GM11168 (cell line): Measurements from ENCODE around the gene APBB2.

Experiments
- in situ Hi-C: fragments of 300-500 bp; cut with MboI; formaldehyde crosslinking; loops from one replicate; pipeline ENCODE4 v1.12.0; 2022; ENCODE audit warnings: low sequenced_read_pairs; ENCODE audit not compliant: unreplicated experiment

Gene APBB2

GRCh38 chr4:41143311-41144039, 70.9 kb downstream of the APBB2 start:
- in situ Hi-C loops = no loop called here

- in situ Hi-C loops = no loop called here
These were observed 71.7 kb downstream of the APBB2 start for GRCh38 chr4:41142376-41143310.

GRCh38 chr4:41141900-41142299, 72.4 kb downstream of the APBB2 start:
- in situ Hi-C loops = no loop called here

DNA sequence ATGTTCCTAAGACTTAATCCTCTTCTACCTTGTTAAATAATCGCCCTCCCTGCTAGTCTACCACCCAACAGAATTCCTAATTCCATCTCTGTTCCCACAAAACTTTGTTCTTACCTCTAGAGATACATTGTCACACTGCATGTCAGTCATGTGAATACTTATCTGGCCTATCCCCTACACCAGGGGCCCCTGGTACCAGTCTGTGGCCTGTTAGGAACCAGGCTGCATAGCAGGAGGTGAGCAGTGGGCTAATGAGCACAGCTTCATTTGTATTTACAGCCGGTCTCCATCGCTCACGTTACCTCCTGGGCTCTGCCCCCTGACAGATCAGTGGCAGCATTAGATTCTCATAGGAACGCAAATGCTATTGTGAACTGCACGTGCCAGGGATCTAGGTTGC, 73.9 kb downstream of the APBB2 start:
- in situ Hi-C loops = no loop called here

GRCh38 chr4:41137879-41138278, 76.5 kb downstream of the APBB2 start:
- in situ Hi-C loops = no loop called here

GRCh38 chr4:41136456-41136855, 77.9 kb downstream of the APBB2 start:
- in situ Hi-C loops = no loop called here

DNA sequence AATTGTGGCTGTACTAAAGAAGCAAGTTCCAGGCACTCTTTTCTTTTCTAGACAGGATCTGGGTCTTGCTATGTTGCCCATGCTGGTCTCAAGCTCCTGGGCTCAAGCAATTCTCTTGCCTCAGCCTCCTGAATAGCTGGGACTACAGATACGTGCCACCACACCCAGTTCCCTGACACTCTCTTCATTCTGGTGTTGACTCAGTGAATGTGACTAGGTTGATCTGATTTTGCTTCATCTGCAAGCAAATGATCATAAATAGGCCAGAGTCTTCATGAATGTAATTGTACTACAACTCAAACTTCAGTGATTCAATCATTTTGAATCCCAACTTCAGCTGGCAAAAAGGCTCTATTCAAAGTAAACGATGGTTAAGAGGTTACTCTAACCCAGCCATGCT, 78.5 kb downstream of the APBB2 start:
- in situ Hi-C loops = no loop called here

- in situ Hi-C loops = no loop called here
These were observed 79.8 kb downstream of the APBB2 start for GRCh38 chr4:41134581-41134980.

GRCh38 chr4:41133454-41134018, 80.8 kb downstream of the APBB2 start:
- in situ Hi-C loops = no loop called here

DNA sequence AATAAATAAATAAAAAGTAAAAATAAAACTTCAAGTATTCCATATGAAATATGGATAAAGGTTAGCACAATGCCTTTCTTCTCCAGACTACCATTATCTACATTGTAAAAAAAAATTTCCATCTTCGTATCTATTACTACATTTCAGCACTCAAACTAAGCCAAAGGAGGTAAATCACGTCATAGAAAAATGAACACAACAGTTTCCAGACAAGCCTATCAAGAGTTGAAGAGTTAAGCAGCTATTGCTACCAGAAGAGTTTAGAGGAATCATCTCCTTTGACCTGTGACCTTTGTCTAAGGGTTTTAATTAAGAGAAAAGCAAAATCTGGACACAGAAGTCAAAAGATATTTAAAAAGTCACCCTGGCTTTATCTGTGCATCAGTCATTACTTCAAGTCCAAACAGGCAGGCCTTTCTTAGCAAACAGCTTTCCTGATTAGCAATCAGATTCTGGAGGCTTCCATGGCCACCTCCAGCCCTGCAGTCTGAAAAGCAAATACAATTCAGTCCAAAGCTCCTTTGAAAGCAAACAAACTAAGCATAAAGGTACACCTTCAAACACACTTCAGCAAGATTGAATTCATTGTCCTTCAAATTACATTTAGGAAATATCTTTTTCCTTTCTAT, 82.2 kb downstream of the APBB2 start:
- in situ Hi-C loops = no loop called here

DNA sequence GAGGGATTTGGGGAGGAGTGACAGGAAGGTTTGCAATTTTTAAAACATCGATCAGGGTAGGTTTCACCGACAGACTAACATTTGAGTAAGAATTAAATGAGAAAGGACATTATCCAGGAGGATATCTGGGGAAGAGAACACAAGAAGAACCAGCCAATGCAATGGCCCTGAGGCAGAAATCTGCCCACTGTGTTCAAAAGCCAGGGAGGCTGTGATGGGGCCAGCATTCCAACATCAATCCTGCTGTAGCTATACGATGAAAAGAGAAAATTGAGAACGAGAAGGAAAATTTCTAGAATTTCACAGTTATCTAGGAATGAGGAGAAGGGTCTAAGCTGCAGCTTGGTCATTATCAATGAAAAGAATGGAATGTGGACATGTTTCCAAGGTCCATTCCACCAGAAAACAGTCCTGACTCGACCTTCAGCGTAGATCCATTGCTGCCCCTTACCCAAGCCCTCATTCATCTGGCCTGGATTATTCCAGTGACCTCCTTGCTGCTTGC, 84.4 kb downstream of the APBB2 start:
- in situ Hi-C loops = no loop called here

DNA sequence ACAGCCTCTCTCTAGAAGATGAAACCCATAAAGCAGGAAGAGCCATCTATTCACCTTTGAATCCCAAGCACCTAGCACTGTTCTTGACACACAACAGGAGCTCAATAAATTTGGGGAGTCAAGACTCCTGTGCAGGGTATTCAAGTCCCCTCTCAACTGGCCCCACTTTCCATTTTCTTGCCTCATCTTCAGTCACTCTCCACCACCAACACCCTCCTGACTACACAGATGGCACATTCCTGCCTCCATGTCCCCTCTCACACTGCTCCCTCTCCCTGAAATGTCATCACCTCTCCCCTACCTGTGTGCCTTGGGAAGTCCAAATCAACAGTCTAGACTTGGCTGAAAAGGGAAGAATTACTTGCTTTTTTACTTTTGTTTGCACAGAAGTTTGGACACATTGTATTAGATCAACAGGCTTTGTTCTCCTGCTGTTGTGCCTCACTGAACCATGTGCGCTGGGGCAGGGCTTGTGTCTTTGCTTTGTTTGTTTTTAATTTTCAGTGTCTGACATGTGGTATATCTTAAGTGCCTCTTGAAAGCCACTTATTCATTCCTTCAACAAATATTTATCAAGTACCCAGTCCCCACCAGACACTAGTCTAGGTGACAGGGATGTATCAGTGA, 85.1 kb downstream of the APBB2 start:
- in situ Hi-C loops = no loop called here

DNA sequence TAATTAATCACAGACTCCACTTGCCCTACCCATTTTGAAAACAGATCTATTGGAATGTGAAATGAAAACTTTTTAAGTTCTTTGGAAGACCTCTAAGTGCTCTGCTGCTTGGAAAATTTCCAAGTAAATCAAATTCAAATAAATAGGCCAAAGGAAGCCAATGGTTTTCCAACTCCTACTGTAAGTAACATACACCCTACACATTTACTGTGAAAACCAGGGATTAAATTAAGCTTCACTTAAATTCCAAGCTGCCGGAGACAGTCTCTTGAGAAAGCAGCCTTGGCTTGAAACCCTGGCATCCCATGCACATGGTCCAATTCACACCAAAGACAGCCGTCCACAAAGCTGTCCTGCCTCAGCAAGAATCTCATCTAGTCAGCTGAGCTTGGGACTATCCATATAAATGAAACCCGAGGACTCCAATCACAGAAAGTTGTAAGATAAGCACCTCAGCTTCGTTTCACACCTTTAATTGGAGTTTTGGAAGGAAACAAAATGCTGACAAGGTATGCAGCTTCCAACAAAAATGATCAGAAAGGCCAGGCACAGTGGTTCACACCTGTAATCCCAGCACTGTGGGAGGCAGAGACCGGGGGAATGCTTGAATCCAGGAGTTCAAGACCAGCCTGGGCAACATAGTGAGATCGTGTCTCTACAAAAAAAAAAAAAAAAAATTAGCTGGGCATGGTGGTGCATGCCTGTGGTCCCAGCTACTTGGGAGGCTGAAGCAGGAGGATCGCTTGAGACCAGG, 88.6 kb downstream of the APBB2 start:
- in situ Hi-C loops = no loop called here

DNA sequence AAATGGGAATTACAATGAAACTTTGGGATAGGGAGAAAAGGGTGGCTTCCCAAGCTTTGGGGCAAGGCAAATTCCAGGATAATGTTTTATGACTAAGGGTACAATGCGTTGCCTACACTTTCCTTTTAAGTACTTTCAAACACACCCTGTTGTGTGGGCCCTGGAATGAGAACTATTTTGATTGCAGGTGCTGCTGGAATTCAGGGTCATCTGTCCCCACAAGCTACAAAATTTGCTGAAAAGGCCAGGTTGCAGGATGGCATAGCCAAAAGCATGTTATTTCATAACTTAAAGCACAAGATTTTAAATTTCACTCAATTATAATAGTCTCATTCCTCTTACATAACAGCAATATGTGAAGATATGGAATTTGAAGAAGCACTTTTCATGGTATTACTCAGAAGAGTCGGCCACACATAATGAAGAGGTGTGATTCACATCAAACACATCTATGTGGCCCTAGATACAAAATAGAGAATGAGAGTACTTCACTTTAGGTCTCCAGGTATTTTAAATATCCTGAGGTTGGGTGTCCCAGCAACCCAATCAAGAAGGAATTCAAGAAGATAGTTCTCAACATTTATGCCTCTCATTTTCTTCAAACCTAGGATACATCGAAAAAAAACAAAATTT, 89.3 kb downstream of the APBB2 start:
- in situ Hi-C loops = no loop called here

GRCh38 chr4:41122775-41123174, 91.6 kb downstream of the APBB2 start:
- in situ Hi-C loops = no loop called here

GRCh38 chr4:41122309-41122708, 92.0 kb downstream of the APBB2 start:
- in situ Hi-C loops = no loop called here

DNA sequence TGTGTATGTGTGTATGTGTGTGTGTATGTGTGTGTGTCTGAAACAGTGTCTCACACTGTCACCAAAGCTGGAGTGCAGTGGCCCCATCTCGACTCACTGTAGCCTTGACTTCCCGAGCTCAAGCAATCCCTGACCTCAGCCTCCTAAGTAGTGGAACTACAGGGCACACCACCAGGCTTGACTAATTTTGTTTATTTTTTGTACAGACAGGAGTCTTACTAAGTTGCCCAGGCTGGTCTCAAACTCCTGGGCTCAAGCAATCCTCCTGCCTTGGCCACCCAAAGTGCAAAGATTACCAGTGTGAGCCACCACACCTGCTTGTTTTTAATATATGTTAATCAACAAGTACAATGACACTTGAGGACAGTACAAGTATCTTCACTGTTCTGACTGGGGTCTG, 92.4 kb downstream of the APBB2 start:
- in situ Hi-C loops = no loop called here

- in situ Hi-C loops = no loop called here
These were observed 93.8 kb downstream of the APBB2 start for GRCh38 chr4:41120297-41121217.
